Neuronal stem cell (in vitro differentiated cells): ENCODE results near the gene BCAS1.

Experiments
- DNase-seq: peaks from one replicate; pipeline ENCODE4 v3.0.0-alpha.2; 2013; ENCODE audit warnings: low spot score
- H2AFZ ChIP-seq: one replicate; pipeline ENCODE4 v1.6.1; 2013; ENCODE audit warnings: mild to moderate bottlenecking, low read length, inconsistent platforms
- H2AK5ac ChIP-seq: 2 replicates; pipeline ENCODE4 v1.6.1; 2013; ENCODE audit warnings: low read depth, mild to moderate bottlenecking, inconsistent platforms, low read length, moderate library complexity, mixed read lengths
- H2BK120ac ChIP-seq: 2 replicates; pipeline ENCODE4 v1.6.1; 2013; ENCODE audit warnings: low read depth, mild to moderate bottlenecking, inconsistent platforms, low read length, moderate library complexity, mixed read lengths
- H2BK12ac ChIP-seq: one replicate; pipeline ENCODE4 v1.6.1; 2013; ENCODE audit warnings: low read length, inconsistent platforms
- H2BK15ac ChIP-seq: 2 replicates; pipeline ENCODE4 v1.6.1; 2013; ENCODE audit warnings: mild to moderate bottlenecking, low read length, inconsistent platforms, mixed read lengths
- H2BK5ac ChIP-seq: one replicate; pipeline ENCODE4 v1.6.1; 2013; ENCODE audit warnings: inconsistent platforms, mild to moderate bottlenecking, low read length, moderate library complexity
- H3K14ac ChIP-seq: one replicate; pipeline ENCODE4 v1.6.1; 2013; ENCODE audit warnings: low read length, inconsistent platforms
- H3K18ac ChIP-seq: 2 replicates; pipeline ENCODE4 v1.6.1; 2013; ENCODE audit warnings: low read length, inconsistent platforms
- H3K23ac ChIP-seq: 2 replicates; pipeline ENCODE4 v1.6.1; 2013; ENCODE audit warnings: low read depth, mild to moderate bottlenecking, mixed read lengths, low read length, inconsistent platforms; ENCODE audit not compliant: poor library complexity
- H3K27ac ChIP-seq: replicated peaks from 3 replicates; pipeline ENCODE4 v1.5.1; 2013; ENCODE audit warnings: low read length, inconsistent platforms
- H3K27me3 ChIP-seq, 3 experiments: 2 replicates each; pipeline ENCODE4 v1.6.1; 2013; ENCODE audit warnings: low read length in 3 of 3, mild to moderate bottlenecking in 2 of 3, inconsistent platforms in 1 of 3, low read depth in 1 of 3, mixed read lengths in 1 of 3, moderate library complexity in 1 of 3; ENCODE audit not compliant: control insufficient read depth in 3 of 3, insufficient read depth in 3 of 3
- H3K36me3 ChIP-seq, 2 donors: replicated peaks in 1 of 2; 2 replicates each; pipeline ENCODE4 v1.6.1; 2013; ENCODE audit warnings: low read length in 2 of 2; ENCODE audit not compliant: control insufficient read depth in 2 of 2, insufficient read depth in 2 of 2
- H3K4ac ChIP-seq: 2 replicates; pipeline ENCODE4 v1.6.1; 2013; ENCODE audit warnings: inconsistent platforms, mild to moderate bottlenecking, low read length, moderate library complexity
- H3K4me1 ChIP-seq, 2 donors: 1 replicate in 1 of 2; 2 replicates in 1 of 2; pipeline ENCODE4 v1.6.1; 2013; ENCODE audit warnings: low read length in 2 of 2, low read depth in 1 of 2; ENCODE audit not compliant: control insufficient read depth in 2 of 2, insufficient read depth in 1 of 2
- H3K4me2 ChIP-seq: one replicate; pipeline ENCODE4 v1.6.1; 2013; ENCODE audit warnings: mild to moderate bottlenecking, low read length, inconsistent platforms; ENCODE audit not compliant: insufficient read depth, poor library complexity, severe bottlenecking
- H3K4me3 ChIP-seq, 2 donors: 2 replicates each; pipeline ENCODE4 v1.5.1; 2013; ENCODE audit warnings: low read length in 2 of 2, mild to moderate bottlenecking in 2 of 2, inconsistent platforms in 1 of 2, moderate library complexity in 1 of 2
- H3K79me1 ChIP-seq: one replicate; pipeline ENCODE4 v1.6.1; 2013; ENCODE audit warnings: low read depth, mild to moderate bottlenecking, inconsistent platforms, low read length, moderate library complexity
- H3K9ac ChIP-seq: one replicate; pipeline ENCODE4 v1.6.1; 2013; ENCODE audit warnings: mild to moderate bottlenecking, low read depth, low read length, inconsistent platforms; ENCODE audit not compliant: poor library complexity
- H3K9me3 ChIP-seq, 2 donors: replicated peaks in 1 of 2; 2 replicates each; pipeline versions ENCODE3 to v1.6.1; 2013; ENCODE audit warnings: low read length in 2 of 2, mild to moderate bottlenecking in 2 of 2, inconsistent platforms in 1 of 2, low read depth in 1 of 2, mixed read lengths in 1 of 2, moderate library complexity in 1 of 2; ENCODE audit not compliant: control insufficient read depth in 2 of 2, insufficient read depth in 1 of 2
- H4K8ac ChIP-seq: one replicate; pipeline ENCODE4 v1.6.1; 2013; ENCODE audit warnings: low read depth, mild to moderate bottlenecking, inconsistent platforms, low read length, moderate library complexity
- H4K91ac ChIP-seq: one replicate; pipeline ENCODE4 v1.6.1; 2013; ENCODE audit warnings: low read length, low read depth, mild to moderate bottlenecking, inconsistent platforms; ENCODE audit not compliant: poor library complexity
- whole genome bisulfite sequencing, 2 donors: extraction: QIAGEN DNeasy Blood & Tissue Kit; methylation state at CpG; one replicate each; pipeline ENCODE4 v1.1.7; 2013; ENCODE audit warnings: missing lambda C conversion rate in 2 of 2, mixed read lengths in 1 of 2; ENCODE audit not compliant: insufficient read length in 2 of 2, insufficient replicate concordance in 1 of 2; ENCODE audit errors: extremely low coverage in 2 of 2; 5-methylcytosine and 5-hydroxymethylcytosine counted together

The BCAS1 gene

DNA sequence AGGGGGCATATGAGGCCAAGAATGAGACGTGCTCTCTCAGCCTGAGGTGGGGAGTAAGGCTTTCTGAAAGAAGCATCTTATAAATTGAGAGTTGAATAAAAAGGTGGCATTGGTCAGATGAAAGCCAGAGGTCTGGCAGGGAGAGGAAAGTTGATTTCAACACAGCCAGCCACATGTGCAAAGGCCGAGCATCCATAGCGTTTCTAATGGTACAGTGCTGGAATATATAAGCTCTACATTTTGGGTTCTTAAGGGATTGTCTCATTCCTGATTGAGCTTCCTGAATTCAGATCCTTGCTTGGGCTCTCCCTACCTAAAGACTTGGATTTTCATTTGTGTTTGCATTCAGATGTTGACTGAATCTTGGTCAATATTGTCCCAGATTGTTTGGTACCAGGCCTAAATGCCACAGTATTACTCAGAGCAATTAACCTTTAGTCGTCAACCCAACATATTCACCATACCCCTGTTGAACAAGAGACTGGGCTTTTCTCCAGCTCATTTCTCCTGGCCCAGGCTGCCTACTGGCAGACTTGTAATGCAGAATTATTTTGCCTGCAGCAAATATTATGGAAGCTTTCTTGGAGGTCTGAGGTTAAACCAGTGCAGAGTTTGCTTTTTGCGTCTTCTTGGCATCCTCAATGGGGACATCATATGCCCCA, 14.5 kb upstream of the BCAS1 start:
- DNase-seq = no peak
- Histone ChIP-seq H2AK5ac (no peak overlapping the region), H3K18ac (no peak overlapping the region), H3K27me3 (peaks cover 0 to 10% (median 0%) of the 10 kb centered on the region in 3 experiments), H3K4ac (no peak overlapping the region), H3K4me3 (no peak overlapping the region), H2BK15ac (no peak overlapping the region), H3K27ac (no peak overlapping the region), H3K9me3 (no peaks in the 10 kb centered on the region), H3K9ac (no peak overlapping the region), H3K36me3 (no peaks in the 10 kb centered on the region), H2AFZ (no peak overlapping the region), H4K8ac (no peak overlapping the region), H3K23ac (no peak overlapping the region), H3K4me2 (no peak overlapping the region), H3K4me1 (no peaks in the 10 kb centered on the region), H2BK5ac (no peak overlapping the region), H3K79me1 (no peaks in the 10 kb centered on the region), H2BK12ac (no peak overlapping the region), H4K91ac (no peak overlapping the region), H3K14ac (no peak overlapping the region), H2BK120ac (no peak overlapping the region)
- WGBS, 2 donors = no CpG with 5 or more reads among the region's 5 CpGs

DNA sequence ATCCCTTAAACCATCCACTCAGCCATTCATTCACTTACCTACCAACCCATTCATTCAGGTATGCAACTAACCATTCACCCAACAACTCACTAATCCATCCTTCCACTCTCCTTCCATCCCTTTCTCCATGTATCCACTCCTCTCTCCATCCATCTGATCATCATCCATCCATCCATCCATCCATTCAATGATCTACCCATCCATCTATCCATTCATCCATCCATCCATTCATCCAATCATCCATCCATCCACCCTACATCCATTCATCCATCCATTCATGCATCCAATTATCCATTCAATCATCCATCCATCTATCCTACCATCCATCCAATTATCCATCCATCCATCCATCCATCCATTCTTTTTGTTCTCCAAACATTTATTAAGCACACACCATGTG, 13.8 kb upstream of the BCAS1 start:
- Histone ChIP-seq H3K23ac (no peak overlapping the region), H2BK15ac (no peak overlapping the region), H3K27ac (no peak overlapping the region), H3K36me3 (no peaks in the 10 kb centered on the region), H2AFZ (no peak overlapping the region), H2BK5ac (no peak overlapping the region), H3K9me3 (no peaks in the 10 kb centered on the region), H3K4me3 (no peak overlapping the region), H2BK120ac (no peak overlapping the region), H4K91ac (no peak overlapping the region), H3K27me3 (peaks cover 0 to 8% (median 0%) of the 10 kb centered on the region in 3 experiments), H2BK12ac (no peak overlapping the region), H3K79me1 (no peaks in the 10 kb centered on the region), H3K14ac (no peak overlapping the region), H3K4ac (no peak overlapping the region), H3K4me1 (no peaks in the 10 kb centered on the region), H2AK5ac (no peak overlapping the region), H4K8ac (no peak overlapping the region), H3K9ac (no peak overlapping the region), H3K18ac (no peak overlapping the region), H3K4me2 (no peak overlapping the region)
- DNase-seq = no peak

DNA sequence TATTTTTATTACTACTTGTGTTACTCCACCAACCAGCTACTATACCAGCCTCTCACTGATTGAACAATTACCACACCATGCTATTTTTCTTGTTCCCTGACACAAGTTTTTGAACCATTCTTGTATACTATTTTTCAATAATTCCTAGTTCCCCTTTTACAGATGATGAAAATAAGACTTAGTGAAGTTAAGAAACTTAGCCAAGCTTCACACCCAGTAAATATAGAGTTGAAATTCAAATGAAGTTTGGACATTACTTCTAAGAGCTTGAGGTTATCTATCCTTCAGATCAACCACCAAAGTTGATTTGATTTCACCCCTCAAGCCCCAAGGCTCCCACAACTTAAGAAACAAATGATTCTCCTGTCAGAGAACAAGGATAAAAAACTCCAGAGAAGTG, 13.1 kb upstream of the BCAS1 start:
- Histone ChIP-seq H3K79me1 (no peaks in the 10 kb centered on the region), H3K4me2 (no peak overlapping the region), H3K27me3 (peaks cover 0 to under 1% (median 0%) of the 10 kb centered on the region in 3 experiments), H3K23ac (no peak overlapping the region), H3K36me3 (no peaks in the 10 kb centered on the region), H2AFZ (no peak overlapping the region), H2AK5ac (no peak overlapping the region), H2BK12ac (no peak overlapping the region), H3K18ac (no peak overlapping the region), H2BK120ac (no peak overlapping the region), H3K14ac (no peak overlapping the region), H4K8ac (no peak overlapping the region), H3K27ac (no peak overlapping the region), H3K4me3 (no peak overlapping the region), H3K4me1 (no peaks in the 10 kb centered on the region), H3K9me3 (no peaks in the 10 kb centered on the region), H2BK5ac (no peak overlapping the region), H3K9ac (no peak overlapping the region), H2BK15ac (no peak overlapping the region), H3K4ac (no peak overlapping the region), H4K91ac (no peak overlapping the region)
- DNase-seq = no peak

DNA sequence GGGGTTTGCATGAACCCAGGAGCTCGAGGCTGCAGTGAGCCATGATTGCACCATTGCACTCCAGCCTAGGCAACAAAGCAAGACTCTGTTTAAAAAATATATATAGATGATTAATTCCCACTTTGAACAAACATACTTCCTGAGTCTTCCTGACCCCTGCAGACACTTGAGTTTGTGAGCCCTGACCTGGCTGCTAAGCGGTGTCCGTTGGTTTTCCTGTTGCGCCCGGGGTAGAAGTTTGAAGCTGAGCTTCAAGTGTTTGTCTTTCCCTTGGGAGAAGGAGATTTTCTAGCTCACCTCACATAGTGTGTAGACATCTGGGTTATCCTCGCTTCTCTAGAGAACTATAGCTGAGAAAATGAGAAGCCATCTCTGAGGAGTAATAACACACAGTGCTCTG, 11.7 kb upstream of the BCAS1 start:
- no CpG with 5 or more reads among the region's 6 CpGs for WGBS, 2 donors
- no peaks in the 10 kb centered on the region for H3K9me3 ChIP-seq

More for the DNA sequence above, 11.7 kb upstream of the BCAS1 start:
- Histone ChIP-seq H3K4me1 (no peaks in the 10 kb centered on the region), H3K36me3 (no peaks in the 10 kb centered on the region), H3K4me3 (no peak overlapping the region), H2BK15ac (no peak overlapping the region), H3K23ac (no peak overlapping the region), H2AFZ (no peak overlapping the region), H3K14ac (no peak overlapping the region), H3K79me1 (no peaks in the 10 kb centered on the region), H4K8ac (no peak overlapping the region), H3K27me3 (no peaks in the 10 kb centered on the region), H3K4ac (no peak overlapping the region), H2BK5ac (no peak overlapping the region), H3K18ac (no peak overlapping the region), H2BK12ac (no peak overlapping the region), H2AK5ac (no peak overlapping the region), H2BK120ac (no peak overlapping the region), H3K4me2 (no peak overlapping the region), H4K91ac (no peak overlapping the region), H3K27ac (no peak overlapping the region), H3K9ac (no peak overlapping the region)
- DNase-seq = no peak
